ENCODE measurements around the gene SPCS3.

DNA sequence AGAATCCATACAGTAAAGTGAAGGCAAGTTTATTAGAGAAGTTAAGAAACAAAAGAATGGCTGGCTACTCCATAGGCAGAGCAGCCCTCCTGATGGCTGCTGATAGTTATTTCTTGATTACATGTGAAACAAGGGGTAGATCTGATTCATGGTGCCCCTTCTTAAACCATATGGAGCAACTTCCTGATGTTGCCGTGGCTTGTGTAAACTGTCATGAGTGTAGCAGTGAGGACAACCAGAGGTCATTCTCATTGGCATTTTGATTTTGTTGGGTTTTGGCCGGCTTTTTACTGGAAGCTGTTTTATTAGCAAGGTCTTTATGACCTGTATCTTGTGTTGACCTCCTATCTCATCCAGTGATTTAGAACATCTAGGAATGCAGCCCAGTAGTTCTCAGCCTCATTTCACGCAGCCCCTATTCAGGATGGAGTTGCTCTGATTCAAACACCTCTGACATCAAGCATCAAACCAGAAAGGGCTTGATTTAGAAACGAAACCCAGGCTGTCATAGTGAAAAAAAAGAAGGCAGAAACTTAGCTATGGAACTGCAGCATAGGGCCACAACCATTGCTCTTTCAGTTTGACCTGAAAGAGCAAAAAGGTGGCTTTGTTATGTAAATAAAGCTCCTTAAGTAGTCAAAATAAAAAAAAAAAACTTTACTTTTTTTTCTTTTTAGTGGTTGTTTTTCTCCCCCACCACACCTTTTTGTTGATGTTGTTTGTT, 37.8 kb downstream of the SPCS3 start:
- TF ChIP-seq CTCF (IDR thresholded peaks at IDR 0.05; ENCODE audit: low read length) (no peak), EZH2 (IDR thresholded peaks at IDR 0.05; ENCODE audit: borderline replicate concordance, low read length) (no peak)
